Measurements from ENCODE around the gene RAPGEF2.
"Not testable (repeated sequence)": the region's sequence is repeated elsewhere in the genome, so short reads cannot be mapped to it uniquely, and the experiment has no call there.

Gene RAPGEF2

GRCh38 chr4:159102622-159103383 lies at the start of gene RAPGEF2:
TSS of gene RAPGEF2 (plus strand) at chr4:159103079. CDS start at chr4:159104163, 1,084 bp downstream.
- DNase-seq: peak; percentile 93

GRCh38 chr4:159055833-159056232 lies 47.0 kb upstream of the RAPGEF2 start:
- DNase-seq: no peak

GRCh38 chr4:159060161-159060560 lies 42.7 kb upstream of the RAPGEF2 start:
- no peak for DNase-seq

GRCh38 chr4:159062381-159062780 lies 40.5 kb upstream of the RAPGEF2 start:
- DNase-seq: no peak

- DNase-seq: no peak
Measured at GRCh38 chr4:159065513-159066240, 37.2 kb upstream of the RAPGEF2 start.

GRCh38 chr4:159068139-159068538 lies 34.7 kb upstream of the RAPGEF2 start:
- DNase-seq: not testable (repeated sequence)

GRCh38 chr4:159069922-159070321 lies 33.0 kb upstream of the RAPGEF2 start:
- DNase-seq: no peak

- DNase-seq: peak; percentile 31
Measured at GRCh38 chr4:159070742-159071141, 32.1 kb upstream of the RAPGEF2 start.

GRCh38 chr4:159071178-159071968 lies 31.5 kb upstream of the RAPGEF2 start:
- DNase-seq: no peak

GRCh38 chr4:159071969-159072765 lies 30.7 kb upstream of the RAPGEF2 start:
- DNase-seq: no peak

GRCh38 chr4:159075531-159075932 lies 27.3 kb upstream of the RAPGEF2 start:
- no peak for DNase-seq

- DNase-seq: not testable (repeated sequence)
Measured at GRCh38 chr4:159077018-159077417, 25.9 kb upstream of the RAPGEF2 start.

- no peak for DNase-seq
Measured at GRCh38 chr4:159077702-159078495, 25.0 kb upstream of the RAPGEF2 start.

GRCh38 chr4:159079074-159079473 lies 23.8 kb upstream of the RAPGEF2 start:
- no peak for DNase-seq

GRCh38 chr4:159086606-159087005 lies 16.3 kb upstream of the RAPGEF2 start:
- no peak for DNase-seq

- no peak for DNase-seq
Measured at GRCh38 chr4:159090255-159090654, 12.6 kb upstream of the RAPGEF2 start.

- not testable (repeated sequence) for DNase-seq
Measured at GRCh38 chr4:159094156-159094555, 8.7 kb upstream of the RAPGEF2 start.

GRCh38 chr4:159096434-159096833 lies 6.4 kb upstream of the RAPGEF2 start:
- no peak for DNase-seq

GRCh38 chr4:159097144-159097543 lies 5.7 kb upstream of the RAPGEF2 start:
- no peak for DNase-seq

- no peak for DNase-seq
Measured at GRCh38 chr4:159097785-159098184, 5.1 kb upstream of the RAPGEF2 start.

- no peak for DNase-seq
Measured at GRCh38 chr4:159098482-159099127, 4.3 kb upstream of the RAPGEF2 start.
